Esophagus mucosa (tissue), 1 donor: Measurements from ENCODE around the gene ECE1. TPM values are rescaled to one million over a fixed set of nuclear protein-coding genes. Genes with fewer than 3 reads are reported as not detected.
"Not testable (repeated sequence)": the region's sequence is repeated elsewhere in the genome, so short reads cannot be mapped to it uniquely, and the experiment has no call there.

Source experiments
- ATAC-seq: fragments of 200-7000 bp; cut with Tn5 transposase; one replicate; pipeline ENCODE4 v1.9.1; 2020
- total RNA-seq: library from RNA; stranded (reverse); gene quantifications from one replicate; pipeline ENCODE4 v1.2.4, GENCODE V29; 2023
- donor health status: DM: yes; HTN: yes; CAD: no.

ECE1 gene
- total RNA-seq, 1 donor from 2014 or later: 18.2 TPM

DNA sequence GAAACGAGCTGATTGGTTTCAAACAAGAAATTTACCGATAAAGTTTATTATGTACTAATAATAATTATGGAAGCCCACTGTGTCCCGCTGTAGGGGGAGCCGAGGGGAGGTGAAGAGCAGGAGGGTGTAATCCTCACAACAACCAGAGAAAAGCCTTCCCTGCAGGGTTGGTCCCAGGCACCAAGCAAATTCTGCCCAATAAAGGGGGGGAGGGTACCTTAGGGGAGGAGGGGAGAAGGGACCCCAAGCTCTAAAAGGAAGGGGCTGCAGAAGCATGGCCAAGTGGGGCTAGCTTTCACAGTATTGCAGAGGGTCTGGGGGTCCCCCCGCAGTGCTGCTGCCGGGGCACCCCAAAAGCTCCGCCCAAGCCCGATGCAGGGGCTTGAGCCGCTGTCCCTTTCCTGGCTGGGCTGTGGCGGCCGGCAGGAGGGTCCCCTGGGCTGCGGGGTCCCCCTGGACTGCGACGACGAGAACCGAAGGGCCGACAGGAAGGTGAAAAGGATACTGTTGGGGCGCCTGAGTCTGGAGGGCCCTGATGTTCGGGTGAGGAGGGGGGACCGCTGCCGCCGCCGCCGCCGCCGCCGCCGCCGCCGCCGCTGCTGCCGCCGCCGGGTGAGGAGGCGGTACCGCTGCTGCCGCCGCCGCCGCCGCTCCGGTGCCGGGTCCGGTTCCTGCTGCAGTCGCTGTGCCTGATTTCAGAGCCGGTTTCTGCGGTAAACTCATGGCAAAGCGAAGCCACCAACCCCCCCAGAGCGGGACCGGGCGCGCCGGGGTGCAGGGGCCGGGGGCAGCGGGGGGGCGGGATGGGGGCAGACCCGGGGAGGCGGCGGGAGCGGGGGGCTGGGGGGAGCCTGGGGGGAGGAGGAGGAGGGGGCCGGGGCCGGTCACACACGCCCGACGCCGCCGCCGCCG is 114.3 kb downstream of the ECE1 start:
- no peak for ATAC-seq

DNA sequence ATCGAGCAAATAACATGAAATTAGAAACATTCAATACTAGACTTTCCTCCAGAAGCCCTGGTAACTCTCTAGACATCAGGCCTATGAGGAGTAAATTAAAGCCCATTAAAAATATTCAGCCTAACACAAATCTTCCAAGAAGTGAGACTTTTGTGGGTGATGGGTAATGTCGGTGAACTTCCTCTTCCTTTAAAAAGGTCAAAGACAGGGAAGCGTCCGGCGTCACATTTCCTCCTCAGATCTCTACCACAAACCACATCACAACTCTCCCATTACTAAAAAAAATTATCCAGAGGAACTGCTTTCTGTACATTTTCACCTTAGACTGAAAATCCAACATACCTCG is 115.0 kb downstream of the ECE1 start:
- no peak for ATAC-seq

- no peak for ATAC-seq
Observed at GRCh38 chr1:21174654-21175323, 115.5 kb downstream of the ECE1 start.

DNA sequence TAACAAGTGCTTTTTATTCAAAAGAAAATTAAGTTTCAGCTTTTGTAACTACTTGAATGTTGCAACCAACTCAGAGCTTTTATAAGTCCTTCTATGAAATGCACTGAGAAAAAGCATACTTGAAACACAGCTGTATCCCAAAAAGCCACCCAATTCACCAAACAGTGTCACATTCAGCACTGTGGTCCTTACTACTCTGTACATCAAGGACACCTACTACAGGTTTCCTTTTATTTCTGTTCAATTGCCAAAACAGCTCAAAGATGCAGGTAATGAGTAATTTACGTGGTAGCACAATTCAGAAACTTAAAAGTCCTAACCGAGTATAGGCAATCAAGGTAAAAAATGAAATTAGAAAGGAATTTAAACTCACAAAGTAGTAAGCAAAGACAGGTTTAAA is 116.0 kb downstream of the ECE1 start:
- ATAC-seq: no peak

- not testable (repeated sequence) for ATAC-seq
Observed at GRCh38 chr1:21173096-21173495, 117.2 kb downstream of the ECE1 start.

DNA sequence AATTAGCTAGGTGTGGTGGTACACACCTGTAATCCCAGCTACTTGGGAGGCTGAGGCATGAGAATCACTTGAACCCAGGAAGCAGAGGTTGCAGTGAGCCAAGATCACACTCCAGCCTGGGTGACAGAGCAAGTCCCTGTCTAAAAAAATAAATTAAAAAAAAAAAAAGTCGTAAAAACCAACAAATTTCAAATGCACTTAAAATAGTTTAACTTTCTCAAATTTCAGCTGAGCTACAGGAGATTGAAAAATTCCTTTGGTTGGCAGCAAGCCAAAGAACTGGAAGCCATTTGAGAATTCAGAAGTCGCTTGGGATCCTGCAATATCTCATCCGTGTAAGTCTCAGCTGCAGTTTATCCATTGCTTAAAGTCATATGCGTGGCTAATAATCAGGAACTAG is 119.4 kb downstream of the ECE1 start:
- ATAC-seq: not testable (repeated sequence)

DNA sequence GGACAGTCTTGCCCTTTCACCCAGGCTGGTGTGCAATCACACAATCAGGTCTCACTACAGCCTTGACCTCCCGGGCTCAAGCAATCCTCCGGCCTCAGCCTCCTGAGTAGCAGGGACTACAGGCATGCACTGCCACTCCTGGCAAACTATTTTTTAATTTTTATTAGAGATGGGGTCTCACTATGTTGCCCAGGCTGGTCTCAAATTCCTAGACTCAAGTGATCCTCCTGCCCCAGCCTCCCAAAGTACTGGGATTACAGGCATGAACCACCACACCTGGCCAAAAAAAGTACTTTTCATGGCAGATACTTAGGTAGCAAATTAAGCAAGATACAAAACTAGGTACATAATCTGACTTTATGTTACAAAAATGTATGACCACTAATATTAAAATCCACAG is 121.8 kb downstream of the ECE1 start:
- no peak for ATAC-seq

Other genes starting within 250 kb of the ECE1 start
- 35.7 TPM for gene EIF4G3, start 113.6 kb downstream of the ECE1 start, total RNA-seq
- 6.7 TPM for gene NBPF3, start 149.7 kb upstream of the ECE1 start, total RNA-seq
- gene ALPL, start 219.0 kb upstream of the ECE1 start, total RNA-seq: 3.6 TPM